Measurements from ENCODE around the gene POFUT2. TPM values are rescaled to one million over a fixed set of nuclear protein-coding genes. Genes with fewer than 3 reads are reported as not detected.

Gene POFUT2
- total RNA-seq, 4 donors from 2014 or later, result 4.8 to 11.0 (median 5.9) TPM

DNA sequence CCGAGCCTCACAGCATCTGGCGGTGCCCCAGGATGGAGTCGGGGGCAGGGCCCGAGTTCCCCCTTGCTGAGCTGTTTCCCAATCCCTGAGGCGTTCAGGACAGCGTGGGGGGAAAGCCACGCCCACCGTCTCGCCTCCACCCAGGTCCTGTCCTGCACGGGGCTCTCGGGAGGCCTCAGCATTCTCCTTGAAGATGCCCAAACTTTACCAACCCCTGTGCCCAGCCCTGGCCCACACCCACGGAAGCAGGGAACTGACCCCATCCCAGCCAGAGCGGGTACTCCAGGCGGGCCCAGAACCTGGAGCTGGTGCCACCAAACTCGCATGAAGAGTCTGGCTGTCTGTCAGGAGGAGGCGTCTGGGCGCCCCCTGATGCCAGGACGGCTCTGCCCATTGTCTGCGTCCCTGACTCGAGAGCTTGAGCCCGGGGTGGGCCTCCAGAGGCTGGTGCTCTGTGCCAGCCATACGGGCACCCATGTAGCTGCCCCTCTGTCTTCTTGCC is 35.3 kb upstream of the POFUT2 start:
- Histone ChIP-seq H3K9me3 (no peaks in the 10 kb centered on the region), H3K27me3 (peaks cover 7 to 27% (median 7%) of the 10 kb centered on the region in 3 donors), H3K4me1 (peaks cover 19 to 25% of the 10 kb centered on the region in 2 donors), H3K36me3 (no peaks in the 10 kb centered on the region), H3K4me3 (no peak overlapping the region), H3K27ac (peak overlapping the region in 1 of 4 donors; percentile 33)
- ATAC-seq, result no peak
- DNase-seq, result no peak
- intact Hi-C loops (cut with DNase I; ENCODE audit: low total_unique reads), result no loop called here
- in situ Hi-C loops (cut with MboI; ENCODE audit: low sequenced_read_pairs in 4 of 4), result no loop called here
- TF ChIP-seq CTCF (IDR thresholded peaks at IDR 0.05 in 4 of 5, conservative IDR thresholded peaks at IDR 0.05 in 1 of 5) (no peak), POLR2A (IDR thresholded peaks at IDR 0.05) (no peak)

- in situ Hi-C loops (cut with MboI; ENCODE audit: low sequenced_read_pairs in 4 of 4) (no loop called here), intact Hi-C loops (cut with DNase I; ENCODE audit: low total_unique reads) (no loop called here)
- Histone ChIP-seq H3K27ac (peak overlapping the region in 1 of 4 donors; percentile 13), H3K27me3 (peaks cover 7 to 27% (median 7%) of the 10 kb centered on the region in 3 donors), H3K4me1 (peaks cover 23 to 29% of the 10 kb centered on the region in 2 donors), H3K36me3 (no peaks in the 10 kb centered on the region), H3K4me3 (no peak overlapping the region), H3K9me3 (no peaks in the 10 kb centered on the region)
- TF ChIP-seq POLR2A (IDR thresholded peaks at IDR 0.05), result no peak
- TF ChIP-seq CTCF (IDR thresholded peaks at IDR 0.05 in 4 of 5, conservative IDR thresholded peaks at IDR 0.05 in 1 of 5), result no peak
- DNase-seq, result no peak
- ATAC-seq, result no peak
These were observed 34.7 kb upstream of the POFUT2 start for GRCh38 chr21:45322231-45322959.

DNA sequence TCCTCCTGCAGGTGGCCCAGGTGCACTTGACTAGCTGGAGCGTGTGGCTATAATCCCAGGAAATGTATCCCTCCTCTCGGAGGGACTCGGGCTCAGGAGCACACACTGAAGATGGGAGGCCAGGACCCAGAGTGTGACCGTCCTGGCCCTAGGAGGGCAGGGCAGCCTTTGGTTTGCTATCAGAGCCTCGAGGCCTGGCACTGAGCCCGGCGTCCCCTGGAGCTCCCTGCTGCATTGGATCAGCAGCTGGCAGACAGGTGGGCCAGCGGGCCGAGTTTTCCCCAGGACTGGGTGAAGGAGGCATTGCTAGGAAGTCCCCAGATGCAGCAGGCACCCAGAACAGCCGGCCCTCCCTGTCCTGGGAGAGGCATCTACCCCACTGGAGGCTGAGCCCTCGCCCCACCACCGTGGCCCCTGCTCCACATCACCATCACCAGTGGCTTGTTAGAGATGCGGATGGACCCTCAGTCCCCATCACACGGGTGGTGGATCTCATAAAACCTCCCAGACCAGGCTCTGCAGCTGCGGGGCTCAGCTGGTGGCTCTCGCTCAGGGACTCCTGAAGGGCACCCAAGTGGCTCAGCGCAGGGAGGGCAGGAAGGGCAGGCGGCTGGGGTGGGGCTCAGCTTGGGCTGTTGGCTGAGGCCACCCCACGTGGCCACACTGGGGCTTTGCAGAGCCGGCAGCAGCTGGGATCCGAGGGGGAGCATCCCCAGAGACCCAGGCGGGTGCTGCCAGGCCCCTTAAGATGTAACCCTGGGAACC is 32.7 kb upstream of the POFUT2 start:
- intact Hi-C loops (cut with DNase I; ENCODE audit: low total_unique reads), result no loop called here
- Histone ChIP-seq H3K4me3 (no peak overlapping the region), H3K9me3 (no peaks in the 10 kb centered on the region), H3K4me1 (peaks cover 23 to 29% of the 10 kb centered on the region in 2 donors), H3K36me3 (no peaks in the 10 kb centered on the region), H3K27me3 (peaks cover 7 to 27% (median 7%) of the 10 kb centered on the region in 3 donors), H3K27ac (peak overlapping the region; percentile 73 to 85 (median 76))
- ATAC-seq (no peak), DNase-seq (peak in 1 of 2 donors; percentile 14)
- in situ Hi-C loops (cut with MboI; ENCODE audit: low sequenced_read_pairs in 4 of 4), result no loop called here
- no peak for TF ChIP-seq CTCF (IDR thresholded peaks at IDR 0.05 in 4 of 5, conservative IDR thresholded peaks at IDR 0.05 in 1 of 5)
- TF ChIP-seq POLR2A (IDR thresholded peaks at IDR 0.05), result no peak

GRCh38 chr21:45319461-45320211 is 31.9 kb upstream of the POFUT2 start:
- H3K9me3 ChIP-seq, result no peaks in the 10 kb centered on the region
- H3K4me1 ChIP-seq, result peaks cover 23 to 29% of the 10 kb centered on the region in 2 donors
- H3K4me3 ChIP-seq, result no peak overlapping the region
- no peaks in the 10 kb centered on the region for H3K36me3 ChIP-seq
- TF ChIP-seq POLR2A (IDR thresholded peaks at IDR 0.05), result peak; percentile 10 to 27
- no peak for TF ChIP-seq CTCF (IDR thresholded peaks at IDR 0.05 in 4 of 5, conservative IDR thresholded peaks at IDR 0.05 in 1 of 5)
- H3K27me3 ChIP-seq, result peaks cover 7 to 27% (median 7%) of the 10 kb centered on the region in 3 donors
- DNase-seq (peak in 1 of 2 donors; percentile 59), ATAC-seq (peak; percentile 68 to 73)
- intact Hi-C loops (cut with DNase I; ENCODE audit: low total_unique reads) (no loop called here), in situ Hi-C loops (cut with MboI; ENCODE audit: low sequenced_read_pairs in 4 of 4) (no loop called here)
- H3K27ac ChIP-seq, result peak overlapping the region; percentile 73 to 85 (median 76)

Data from gastrocnemius medialis (tissue), 4 donors.